Measurements from ENCODE around the gene ABCA4. TPM values are rescaled to one million over a fixed set of nuclear protein-coding genes. Genes with fewer than 3 reads are reported as not detected.

The ABCA4 gene
- total and polyA plus RNA-seq, 2 of the 8 experiments (the other 6 are each of a cell fraction or from before 2014, with no cell fraction given) = 0.06 TPM; not detected in 1

GRCh38 chr1:94142583-94142982 is 21.6 kb upstream of the ABCA4 start (continued):
- TF ChIP-seq TAF7 (optimal IDR thresholded peaks at IDR 0.05; ENCODE audit: borderline replicate concordance, low read depth, low read length) (no peak), FOSL1 (IDR thresholded peaks at IDR 0.05; ENCODE audit: insufficient read depth, low read depth, low read length) (no peak), SP4 (IDR thresholded peaks at IDR 0.05; ENCODE audit: low read length) (no peak), CTBP2 (IDR thresholded peaks at IDR 0.05; ENCODE audit: borderline replicate concordance, insufficient read depth, insufficient read length, low read length) (no peak), TBP (IDR thresholded peaks at IDR 0.05; ENCODE audit: low read depth, low read length) (no peak), KDM5A (IDR thresholded peaks at IDR 0.05; ENCODE audit: low read length) (no peak), GABPA (IDR thresholded peaks at IDR 0.05; ENCODE audit: borderline replicate concordance, insufficient read depth, low read length) (no peak), SAP30 (IDR thresholded peaks at IDR 0.05; ENCODE audit: insufficient read depth, insufficient replicate concordance, low read length) (no peak)
